ENCODE data around the gene MTFMT. TPM values are rescaled to one million over a fixed set of nuclear protein-coding genes. Genes with fewer than 3 reads are reported as not detected.
"Not testable (repeated sequence)": the region's sequence is repeated elsewhere in the genome, so short reads cannot be mapped to it uniquely, and the experiment has no call there.

The MTFMT gene
- total RNA-seq, 2 experiments from 2014 or later, result 13.3 to 15.5 TPM

- ChIA-PET POLR2A (no interaction called here), CTCF (interaction anchor here (1.6 kb wide), 1 partner anchor 29 kb away, joined by 3 read pairs; no protein-coding TSS in a partner anchor)
- no peak for DNase-seq
- Mint-ChIP-seq H3K4me3 (no peak overlapping the region), H3K36me3 (ENCODE audit: low read depth) (peaks cover 26% of the 10 kb centered on the region), H3K4me1 (peaks cover 16% of the 10 kb centered on the region), H3K27ac (no peak overlapping the region), H3K27me3 (peaks cover 7% of the 10 kb centered on the region), H3K9me3 (no peaks in the 10 kb centered on the region)
These were observed 2.7 kb downstream of the MTFMT start for GRCh38 chr15:65026756-65027155.

DNA sequence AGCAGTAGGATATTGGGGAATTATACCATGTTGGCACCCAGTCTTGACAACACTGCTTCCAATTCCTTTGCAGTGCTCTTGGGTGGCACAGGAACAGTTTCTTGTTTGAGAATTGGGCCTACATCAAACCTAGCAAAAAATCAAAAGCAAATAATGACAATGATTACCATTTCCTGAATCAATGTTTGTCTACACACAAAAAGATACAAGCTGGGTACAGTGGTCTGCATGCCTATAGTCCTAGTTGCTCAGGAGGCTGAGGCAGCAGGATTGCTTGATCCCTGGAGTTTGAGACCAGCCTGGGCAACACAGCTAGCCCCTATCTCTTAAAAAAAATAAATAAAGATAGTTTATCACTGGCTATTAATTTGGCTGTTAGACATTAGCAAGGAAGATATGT lies 8.0 kb downstream of the MTFMT start:
- H3K4me1 Mint-ChIP-seq, result peaks cover 2% of the 10 kb centered on the region
- no peak overlapping the region for H3K4me3 Mint-ChIP-seq
- no peak overlapping the region for H3K27ac Mint-ChIP-seq
- ChIA-PET POLR2A (no interaction called here), CTCF (no interaction called here)
- H3K36me3 Mint-ChIP-seq (ENCODE audit: low read depth), result peaks cover 39% of the 10 kb centered on the region
- DNase-seq, result no peak
- no peaks in the 10 kb centered on the region for H3K27me3 Mint-ChIP-seq
- H3K9me3 Mint-ChIP-seq, result no peaks in the 10 kb centered on the region

DNA sequence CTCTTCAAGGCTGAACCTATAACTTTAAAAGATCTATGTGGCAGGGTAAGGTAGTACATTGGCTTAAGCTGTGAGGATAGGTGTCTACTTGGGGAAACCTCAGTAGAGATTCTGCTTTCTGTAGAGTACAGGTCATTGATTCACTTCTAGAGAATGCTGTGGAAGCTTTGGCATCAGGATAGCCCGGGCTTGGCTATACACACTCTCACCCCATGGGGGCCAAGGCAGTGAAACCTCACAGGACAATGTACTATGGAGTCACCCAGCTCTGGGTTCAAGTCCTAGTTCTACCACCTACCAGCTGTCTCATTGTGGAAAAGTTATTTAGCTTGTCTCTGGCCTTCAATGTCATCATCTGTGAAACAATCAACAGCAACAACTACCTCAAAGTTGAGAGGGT lies 9.0 kb downstream of the MTFMT start:
- DNase-seq, result no peak
- ChIA-PET CTCF (interaction anchor here (0.5 to 1.0 kb wide), 3 partner anchors 32 to 294 kb away, joined by 3 read pairs; no protein-coding TSS in a partner anchor), POLR2A (interaction anchor here (1.0 kb wide), 1 partner anchor 21 kb away, joined by 3 read pairs; no protein-coding TSS in a partner anchor)
- peaks cover 39% of the 10 kb centered on the region for H3K36me3 Mint-ChIP-seq (ENCODE audit: low read depth)
- H3K9me3 Mint-ChIP-seq, result no peaks in the 10 kb centered on the region
- no peak overlapping the region for H3K27ac Mint-ChIP-seq
- H3K4me1 Mint-ChIP-seq, result peaks cover 2% of the 10 kb centered on the region
- H3K27me3 Mint-ChIP-seq, result no peaks in the 10 kb centered on the region
- no peak overlapping the region for H3K4me3 Mint-ChIP-seq

DNA sequence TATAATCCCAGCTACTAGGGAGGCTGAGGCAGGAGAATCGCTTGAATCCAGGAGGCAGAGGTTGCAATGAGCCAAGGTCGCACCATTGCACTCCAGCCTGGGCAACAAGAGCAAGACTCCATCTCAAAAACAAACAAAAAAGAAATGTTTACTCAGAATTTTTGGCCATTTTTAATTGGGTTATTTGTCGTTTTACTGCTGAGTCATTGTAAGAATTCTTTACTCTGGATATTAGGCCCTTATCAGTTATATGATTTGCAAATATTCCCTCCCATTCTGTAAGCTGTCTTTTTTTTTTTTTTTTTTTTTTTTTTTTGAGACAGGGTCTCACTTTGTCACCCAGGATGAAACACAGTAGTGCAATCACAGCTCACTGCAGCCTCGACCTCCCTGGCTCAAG lies 18.2 kb downstream of the MTFMT start:
- not testable (repeated sequence) for H3K27ac Mint-ChIP-seq, DNase-seq, H3K4me1 Mint-ChIP-seq, H3K27me3 Mint-ChIP-seq, H3K9me3 Mint-ChIP-seq, H3K4me3 Mint-ChIP-seq
- ChIA-PET POLR2A (interaction anchor here (1.1 to 1.3 kb wide), 2 partner anchors 17 to 21 kb away, joined by 3 to 5 read pairs; partner anchors contain the start of gene SPG21), CTCF (interaction anchor here (0.6 kb wide), 1 partner anchor 1843 kb away, joined by 4 read pairs; no protein-coding TSS in a partner anchor)
- H3K36me3 Mint-ChIP-seq (ENCODE audit: low read depth), result peaks cover 49% of the 10 kb centered on the region

GRCh38 chr15:65008983-65009382 lies 20.5 kb downstream of the MTFMT start:
- H3K27ac Mint-ChIP-seq, result no peak overlapping the region
- CTCF ChIA-PET, result interaction anchor here (1.0 to 1.7 kb wide), 5 partner anchors 9 to 174 kb away, joined by 3 to 6 read pairs (median 3); partner anchors contain the start of gene SPG21
- DNase-seq, result no peak
- H3K36me3 Mint-ChIP-seq (ENCODE audit: low read depth), result peaks cover 35% of the 10 kb centered on the region
- POLR2A ChIA-PET, result no interaction called here
- H3K4me3 Mint-ChIP-seq, result no peak overlapping the region
- peaks cover 1% of the 10 kb centered on the region for H3K4me1 Mint-ChIP-seq
- no peaks in the 10 kb centered on the region for H3K27me3 Mint-ChIP-seq
- peaks cover 4% of the 10 kb centered on the region for H3K9me3 Mint-ChIP-seq

- Mint-ChIP-seq H3K36me3 (ENCODE audit: low read depth) (peaks cover 22% of the 10 kb centered on the region), H3K27me3 (no peaks in the 10 kb centered on the region), H3K4me3 (no peak overlapping the region), H3K9me3 (no peaks in the 10 kb centered on the region), H3K4me1 (peaks cover 1% of the 10 kb centered on the region), H3K27ac (no peak overlapping the region)
- ChIA-PET POLR2A (no interaction called here), CTCF (no interaction called here)
- no peak for DNase-seq
These were observed 22.6 kb downstream of the MTFMT start for GRCh38 chr15:65006876-65007275.

GRCh38 chr15:65004993-65005392 lies 24.4 kb downstream of the MTFMT start:
- Mint-ChIP-seq H3K4me1 (peaks cover 1% of the 10 kb centered on the region), H3K27ac (no peak overlapping the region), H3K4me3 (no peak overlapping the region), H3K27me3 (no peaks in the 10 kb centered on the region), H3K9me3 (no peaks in the 10 kb centered on the region), H3K36me3 (ENCODE audit: low read depth) (peaks cover 7% of the 10 kb centered on the region)
- ChIA-PET POLR2A (no interaction called here), CTCF (no interaction called here)
- no peak for DNase-seq

GRCh38 chr15:64997745-64998375 lies 31.6 kb downstream of the MTFMT start:
- ChIA-PET POLR2A (interaction anchor here (1.3 kb wide), 2 partner anchors 8 to 9 kb away, joined by 3 read pairs; partner anchors contain the start of gene SPG21), CTCF (interaction anchor here (1.0 kb wide), 1 partner anchor 9 kb away, joined by 4 read pairs; no protein-coding TSS in a partner anchor)
- DNase-seq, result no peak
- H3K4me3 Mint-ChIP-seq, result no peak overlapping the region
- peaks cover under 1% of the 10 kb centered on the region for H3K36me3 Mint-ChIP-seq (ENCODE audit: low read depth)
- H3K9me3 Mint-ChIP-seq, result no peaks in the 10 kb centered on the region
- H3K4me1 Mint-ChIP-seq, result peaks cover 4% of the 10 kb centered on the region
- no peak overlapping the region for H3K27ac Mint-ChIP-seq
- H3K27me3 Mint-ChIP-seq, result no peaks in the 10 kb centered on the region

DNA sequence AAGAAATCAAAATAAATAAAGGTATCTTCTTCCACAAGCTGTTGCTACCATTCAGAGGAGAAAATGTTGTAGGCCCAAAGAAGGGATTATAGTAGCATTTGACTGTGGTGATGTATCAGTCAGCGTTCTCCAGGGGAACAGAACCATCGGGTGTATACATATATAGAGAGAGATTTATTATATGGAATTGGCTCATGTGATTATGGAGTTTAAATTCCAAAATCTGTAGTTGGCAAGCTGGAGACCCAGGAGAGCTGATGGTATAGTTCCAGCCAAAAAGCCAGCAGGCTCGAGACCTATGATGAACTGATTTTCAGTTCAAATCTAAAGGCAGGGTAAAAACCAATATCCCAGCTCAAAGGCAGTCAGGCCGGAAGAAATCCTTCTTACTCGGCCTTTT lies 32.4 kb downstream of the MTFMT start:
- no peak for DNase-seq
- POLR2A ChIA-PET, result interaction anchor here (1.3 kb wide), 1 partner anchor 8 kb away, joined by 3 read pairs; no protein-coding TSS in a partner anchor
- Mint-ChIP-seq H3K36me3 (ENCODE audit: low read depth) (no peaks in the 10 kb centered on the region), H3K9me3 (no peaks in the 10 kb centered on the region), H3K4me3 (no peak overlapping the region), H3K27ac (no peak overlapping the region), H3K4me1 (peaks cover 5% of the 10 kb centered on the region), H3K27me3 (no peaks in the 10 kb centered on the region)
- CTCF ChIA-PET, result no interaction called here

GRCh38 chr15:64993290-64993689 lies 36.1 kb downstream of the MTFMT start:
- no peak for DNase-seq
- Mint-ChIP-seq H3K27ac (peak overlapping the region; percentile 61), H3K4me1 (peaks cover 29% of the 10 kb centered on the region), H3K36me3 (ENCODE audit: low read depth) (peaks cover 3% of the 10 kb centered on the region), H3K27me3 (no peaks in the 10 kb centered on the region), H3K4me3 (peak overlapping the region; percentile 40), H3K9me3 (no peaks in the 10 kb centered on the region)
- CTCF ChIA-PET, result no interaction called here
- POLR2A ChIA-PET, result interaction anchor here (1.1 to 1.9 kb wide), 3 partner anchors 10 to 312 kb away, joined by 3 to 6 read pairs (median 3); partner anchors contain the start of gene RNU5B-1

- H3K27ac Mint-ChIP-seq, result no peak overlapping the region
- ChIA-PET CTCF (interaction anchor here (0.7 kb wide), 1 partner anchor 294 kb away, joined by 3 read pairs; no protein-coding TSS in a partner anchor), POLR2A (interaction anchor here (1.5 to 4.7 kb wide), 3 partner anchors 11 to 313 kb away, joined by 4 to 28 read pairs (median 6); partner anchors contain the start of gene RNU5B-1)
- peaks cover 45% of the 10 kb centered on the region for H3K4me1 Mint-ChIP-seq
- H3K4me3 Mint-ChIP-seq, result peak overlapping the region; percentile 12
- DNase-seq, result no peak
- H3K36me3 Mint-ChIP-seq (ENCODE audit: low read depth), result peaks cover 8% of the 10 kb centered on the region
- no peaks in the 10 kb centered on the region for H3K27me3 Mint-ChIP-seq
- no peaks in the 10 kb centered on the region for H3K9me3 Mint-ChIP-seq
These were observed 37.8 kb downstream of the MTFMT start for GRCh38 chr15:64991536-64992135.

DNA sequence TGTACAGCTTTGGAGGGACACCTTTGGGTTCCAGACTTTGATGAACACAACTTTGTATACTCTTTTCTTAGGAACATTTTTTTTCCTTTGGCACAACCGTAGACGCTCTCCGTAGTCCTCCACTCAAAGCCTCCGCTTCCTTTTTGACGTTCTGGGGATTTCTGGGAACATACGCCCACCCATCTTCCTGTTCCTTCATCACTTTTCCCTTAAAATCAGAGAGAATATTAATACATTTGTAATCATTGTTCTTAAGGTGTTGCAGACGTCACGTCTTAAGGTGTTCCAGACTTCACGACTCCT lies 39.3 kb downstream of the MTFMT start:
- CTCF ChIA-PET, result interaction anchor here (1.4 kb wide), 1 partner anchor 19 kb away, joined by 3 read pairs; no protein-coding TSS in a partner anchor
- H3K36me3 Mint-ChIP-seq (ENCODE audit: low read depth), result peaks cover 13% of the 10 kb centered on the region
- peaks cover 53% of the 10 kb centered on the region for H3K4me1 Mint-ChIP-seq
- H3K9me3 Mint-ChIP-seq, result no peaks in the 10 kb centered on the region
- DNase-seq, result no peak
- no peaks in the 10 kb centered on the region for H3K27me3 Mint-ChIP-seq
- POLR2A ChIA-PET, result interaction anchor here (0.6 to 4.7 kb wide), 13 partner anchors 8 to 897 kb away, joined by 3 to 28 read pairs (median 4); partner anchors contain the start of genes CIAO2A, CLPX, PARP16 and RNU5B-1
- H3K27ac Mint-ChIP-seq, result peak overlapping the region; percentile 76
- peak overlapping the region; percentile 88 for H3K4me3 Mint-ChIP-seq
